Measurements from ENCODE around the gene FREM1. TPM values are rescaled to one million over a fixed set of nuclear protein-coding genes. Genes with fewer than 3 reads are reported as not detected.

FREM1 gene
- total RNA-seq, 2 experiments from 2014 or later, result not detected

DNA sequence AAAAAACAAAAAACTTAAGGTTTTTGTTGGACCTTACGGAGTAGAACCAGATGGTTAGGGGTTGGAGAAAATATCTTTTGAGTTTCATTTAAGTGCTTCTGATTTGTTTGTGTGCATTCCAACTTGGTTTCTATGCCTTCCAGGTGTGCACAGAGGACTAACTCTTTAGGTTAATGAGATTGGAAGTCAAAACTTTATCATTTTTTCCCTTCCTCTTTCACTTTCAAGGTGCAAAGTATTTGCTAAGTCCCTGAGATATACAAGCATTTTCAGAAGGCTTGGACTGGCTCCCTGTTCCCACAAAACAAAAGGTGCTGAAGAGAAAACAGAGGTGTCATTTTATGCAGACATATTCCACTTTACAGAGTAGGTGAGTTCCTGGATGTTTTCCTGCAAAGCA lies 157.4 kb downstream of the FREM1 start:
- H4K20me1 ChIP-seq (ENCODE audit: insufficient read depth, low read length), result no peaks in the 10 kb centered on the region
- ChIA-PET POLR2A (no interaction called here), CTCF (ENCODE audit: unreplicated experiment) (no interaction called here)
- H3K9me3 ChIP-seq (ENCODE audit: low read length), result no peaks in the 10 kb centered on the region
- H3K4me1 ChIP-seq (ENCODE audit: insufficient read depth, low read length, poor library complexity, severe bottlenecking), result no peaks in the 10 kb centered on the region
- H3K27ac ChIP-seq (ENCODE audit: low read depth, low read length, poor library complexity, severe bottlenecking), result no peak overlapping the region
- no peak overlapping the region for H3K4me2 ChIP-seq (ENCODE audit: low read length)
- DNase-seq (ENCODE audit: low spot score), result no peak
- BruUV-seq (replicated peaks), result no TSS peak
- no peak overlapping the region for H2AFZ ChIP-seq (ENCODE audit: low read length)
- H3K9me2 ChIP-seq (ENCODE audit: insufficient read depth, low read length), result no peaks in the 10 kb centered on the region
- no peaks in the 10 kb centered on the region for H3K79me2 ChIP-seq (ENCODE audit: insufficient read depth, low read depth, low read length)
- H3K4me3 ChIP-seq (ENCODE audit: low read depth, low read length, poor library complexity, severe bottlenecking), result no peak overlapping the region
- no peaks in the 10 kb centered on the region for H3K36me3 ChIP-seq (ENCODE audit: insufficient read depth, low read length)
- no peak for TF ChIP-seq EZH2phosphoT487 (IDR thresholded peaks at IDR 0.05; ENCODE audit: borderline replicate concordance, low read depth, low read length)
- TF ChIP-seq, protein P1, sequence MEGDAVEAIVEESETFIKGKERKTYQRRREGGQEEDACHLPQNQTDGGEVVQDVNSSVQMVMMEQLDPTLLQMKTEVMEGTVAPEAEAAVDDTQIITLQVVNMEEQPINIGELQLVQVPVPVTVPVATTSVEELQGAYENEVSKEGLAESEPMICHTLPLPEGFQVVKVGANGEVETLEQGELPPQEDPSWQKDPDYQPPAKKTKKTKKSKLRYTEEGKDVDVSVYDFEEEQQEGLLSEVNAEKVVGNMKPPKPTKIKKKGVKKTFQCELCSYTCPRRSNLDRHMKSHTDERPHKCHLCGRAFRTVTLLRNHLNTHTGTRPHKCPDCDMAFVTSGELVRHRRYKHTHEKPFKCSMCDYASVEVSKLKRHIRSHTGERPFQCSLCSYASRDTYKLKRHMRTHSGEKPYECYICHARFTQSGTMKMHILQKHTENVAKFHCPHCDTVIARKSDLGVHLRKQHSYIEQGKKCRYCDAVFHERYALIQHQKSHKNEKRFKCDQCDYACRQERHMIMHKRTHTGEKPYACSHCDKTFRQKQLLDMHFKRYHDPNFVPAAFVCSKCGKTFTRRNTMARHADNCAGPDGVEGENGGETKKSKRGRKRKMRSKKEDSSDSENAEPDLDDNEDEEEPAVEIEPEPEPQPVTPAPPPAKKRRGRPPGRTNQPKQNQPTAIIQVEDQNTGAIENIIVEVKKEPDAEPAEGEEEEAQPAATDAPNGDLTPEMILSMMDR (conservative IDR thresholded peaks at IDR 0.05; ENCODE audit: low read length), result no peak
- intact Hi-C loops (cut with micrococcal nuclease; ENCODE audit: unreplicated experiment), result no loop called here

DNA sequence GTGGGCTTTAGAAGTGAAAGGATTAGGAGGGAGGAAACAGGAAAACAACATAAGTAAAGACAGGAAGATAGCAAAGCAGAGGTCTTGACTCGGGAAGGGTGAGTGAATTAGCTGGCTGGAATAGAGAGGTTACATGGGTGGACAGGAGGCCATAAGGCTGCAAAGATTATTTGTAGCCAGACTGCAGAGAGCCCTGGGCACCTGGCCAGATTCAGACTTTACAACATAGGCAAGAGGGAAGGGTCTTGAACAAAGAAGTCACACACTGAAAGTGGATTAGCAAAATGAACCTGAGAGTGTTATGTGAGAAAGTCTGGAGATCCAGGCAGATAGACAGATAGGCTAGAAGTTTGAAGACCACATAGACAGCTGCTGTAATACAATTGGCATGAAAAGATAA lies 158.0 kb downstream of the FREM1 start:
- ChIA-PET CTCF (ENCODE audit: unreplicated experiment) (no interaction called here), POLR2A (no interaction called here)

DNA sequence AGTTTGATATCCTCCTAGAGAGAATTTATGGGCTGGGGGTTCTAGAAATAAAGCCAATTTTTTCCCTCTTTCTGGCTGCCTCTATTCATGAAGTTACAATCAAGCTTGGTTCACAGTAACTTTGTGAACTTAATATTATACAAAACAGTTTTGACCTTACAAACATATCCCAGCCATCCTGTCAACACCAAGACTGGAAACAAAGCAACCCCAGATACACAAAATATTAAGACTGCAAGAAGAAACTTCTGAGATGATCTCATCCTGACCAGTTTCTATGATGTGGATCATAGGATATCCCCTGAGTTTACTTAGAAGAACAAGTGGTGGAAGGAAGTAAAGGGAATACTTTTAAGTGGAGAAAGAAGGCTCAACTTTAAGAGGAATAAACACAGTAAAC lies 159.4 kb downstream of the FREM1 start:
- H3K79me2 ChIP-seq (ENCODE audit: insufficient read depth, low read depth, low read length), result no peaks in the 10 kb centered on the region
- TF ChIP-seq, protein P1 (conservative IDR thresholded peaks at IDR 0.05; ENCODE audit: low read length), result no peak
- no peak for TF ChIP-seq EZH2phosphoT487 (IDR thresholded peaks at IDR 0.05; ENCODE audit: borderline replicate concordance, low read depth, low read length)
- no peaks in the 10 kb centered on the region for H3K9me2 ChIP-seq (ENCODE audit: insufficient read depth, low read length)
- intact Hi-C loops (cut with micrococcal nuclease; ENCODE audit: unreplicated experiment), result no loop called here
- CTCF ChIA-PET (ENCODE audit: unreplicated experiment), result no interaction called here
- no peaks in the 10 kb centered on the region for H3K4me1 ChIP-seq (ENCODE audit: insufficient read depth, low read length, poor library complexity, severe bottlenecking)
- POLR2A ChIA-PET, result interaction anchor here (0.5 to 1.8 kb wide), 2 partner anchors 16 to 256 kb away, joined by 5 read pairs; no protein-coding TSS in a partner anchor
- H3K27ac ChIP-seq (ENCODE audit: low read depth, low read length, poor library complexity, severe bottlenecking), result no peak overlapping the region
- H2AFZ ChIP-seq (ENCODE audit: low read length), result no peak overlapping the region
- no peaks in the 10 kb centered on the region for H3K9me3 ChIP-seq (ENCODE audit: low read length)
- no peak for DNase-seq (ENCODE audit: low spot score)
- H3K36me3 ChIP-seq (ENCODE audit: insufficient read depth, low read length), result no peaks in the 10 kb centered on the region
- H4K20me1 ChIP-seq (ENCODE audit: insufficient read depth, low read length), result no peaks in the 10 kb centered on the region
- no peak overlapping the region for H3K4me2 ChIP-seq (ENCODE audit: low read length)
- BruUV-seq (replicated peaks), result no TSS peak
- no peak overlapping the region for H3K4me3 ChIP-seq (ENCODE audit: low read depth, low read length, poor library complexity, severe bottlenecking)

More for the DNA sequence above, 158.0 kb downstream of the FREM1 start:
- H3K79me2 ChIP-seq (ENCODE audit: insufficient read depth, low read depth, low read length), result no peaks in the 10 kb centered on the region
- H3K27ac ChIP-seq (ENCODE audit: low read depth, low read length, poor library complexity, severe bottlenecking), result no peak overlapping the region
- no peaks in the 10 kb centered on the region for H3K4me1 ChIP-seq (ENCODE audit: insufficient read depth, low read length, poor library complexity, severe bottlenecking)
- no TSS peak for BruUV-seq (replicated peaks)
- no peaks in the 10 kb centered on the region for H3K36me3 ChIP-seq (ENCODE audit: insufficient read depth, low read length)
- no peak overlapping the region for H2AFZ ChIP-seq (ENCODE audit: low read length)
- intact Hi-C loops (cut with micrococcal nuclease; ENCODE audit: unreplicated experiment), result no loop called here
- H3K9me2 ChIP-seq (ENCODE audit: insufficient read depth, low read length), result no peaks in the 10 kb centered on the region
- H3K9me3 ChIP-seq (ENCODE audit: low read length), result no peaks in the 10 kb centered on the region
- TF ChIP-seq, protein P1 (conservative IDR thresholded peaks at IDR 0.05; ENCODE audit: low read length), result no peak
- no peak for TF ChIP-seq EZH2phosphoT487 (IDR thresholded peaks at IDR 0.05; ENCODE audit: borderline replicate concordance, low read depth, low read length)
- H3K4me3 ChIP-seq (ENCODE audit: low read depth, low read length, poor library complexity, severe bottlenecking), result no peak overlapping the region
- H3K4me2 ChIP-seq (ENCODE audit: low read length), result no peak overlapping the region
- DNase-seq (ENCODE audit: low spot score), result no peak
- no peaks in the 10 kb centered on the region for H4K20me1 ChIP-seq (ENCODE audit: insufficient read depth, low read length)

Data from OCI-LY7 (cell line).